SKM-1 treated with dmso at 0.1 percent for 144 hours (cell line): ENCODE measurements around the gene PRRT1B.
A peak's percentile ranks its signal among the peaks of the same experiment; 100 is the strongest.

Experiments
- DNase-seq: peaks from one replicate; lab custom pipeline; 2025; ENCODE audit not compliant: unreplicated experiment; lab: John Stamatoyannopoulos, UW

The PRRT1B gene

GRCh38 chr9:131594906-131595665, 49.8 kb downstream of the PRRT1B start:
- no peak for DNase-seq

GRCh38 chr9:131595696-131596429, 50.5 kb downstream of the PRRT1B start:
- no peak for DNase-seq

DNA sequence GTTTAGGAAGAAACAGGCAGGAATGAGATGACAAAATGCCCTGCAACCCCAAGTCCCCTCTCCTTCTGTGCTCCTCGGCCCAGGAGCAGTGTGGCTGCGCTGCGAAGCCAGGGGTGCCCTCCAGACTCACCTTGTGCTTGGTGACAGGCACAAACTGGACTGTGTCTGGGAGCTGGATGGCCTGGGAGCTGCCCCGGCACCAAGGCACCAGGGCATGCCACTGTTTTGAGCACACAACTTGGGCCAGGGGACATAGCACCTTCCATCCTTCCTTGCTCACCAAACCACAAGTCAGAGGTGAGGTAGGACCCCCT, 51.1 kb downstream of the PRRT1B start:
- DNase-seq: no peak

DNA sequence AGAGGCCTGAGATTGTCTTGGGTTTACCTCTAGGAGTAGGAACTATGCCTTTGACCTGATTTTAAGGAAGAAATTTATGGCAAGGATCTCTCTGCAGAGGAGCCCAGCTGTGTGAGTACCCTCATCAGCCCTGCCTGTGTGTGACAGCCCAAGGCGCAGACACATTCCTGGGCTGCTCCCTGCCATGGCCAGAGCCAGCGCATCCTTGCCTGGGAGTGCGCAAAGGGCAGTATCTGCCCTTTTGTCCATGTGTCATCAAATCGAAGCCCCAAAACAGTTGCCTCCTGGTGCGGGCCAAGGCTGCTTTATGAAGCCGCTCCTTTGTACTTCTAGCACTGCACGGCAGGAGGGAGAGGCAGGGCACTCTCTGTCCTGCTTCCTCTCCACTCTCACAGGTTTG, 51.9 kb downstream of the PRRT1B start:
- no peak for DNase-seq

DNA sequence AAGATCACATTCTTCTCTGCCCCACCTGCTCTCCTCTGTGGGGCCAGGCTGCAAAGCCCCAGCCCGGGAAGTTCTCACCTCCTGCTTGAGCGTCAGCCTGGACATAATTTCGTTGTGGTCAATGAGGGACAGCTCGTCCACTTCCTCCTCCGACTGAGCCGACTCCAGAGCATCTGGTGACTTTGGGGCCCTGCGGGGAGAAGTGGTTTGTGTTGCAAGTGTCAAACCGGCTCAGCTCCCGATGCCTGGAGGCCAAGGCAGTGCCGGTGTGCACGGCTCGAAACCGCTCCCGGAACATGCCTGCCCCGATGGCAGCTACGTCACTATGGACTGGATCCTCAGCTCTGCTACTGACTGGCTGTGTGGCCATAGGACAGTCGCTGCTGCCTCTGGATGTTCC, 52.8 kb downstream of the PRRT1B start:
- DNase-seq: peak; percentile 97

- no peak for DNase-seq
Observed at GRCh38 chr9:131601683-131602181, 56.4 kb downstream of the PRRT1B start.

DNA sequence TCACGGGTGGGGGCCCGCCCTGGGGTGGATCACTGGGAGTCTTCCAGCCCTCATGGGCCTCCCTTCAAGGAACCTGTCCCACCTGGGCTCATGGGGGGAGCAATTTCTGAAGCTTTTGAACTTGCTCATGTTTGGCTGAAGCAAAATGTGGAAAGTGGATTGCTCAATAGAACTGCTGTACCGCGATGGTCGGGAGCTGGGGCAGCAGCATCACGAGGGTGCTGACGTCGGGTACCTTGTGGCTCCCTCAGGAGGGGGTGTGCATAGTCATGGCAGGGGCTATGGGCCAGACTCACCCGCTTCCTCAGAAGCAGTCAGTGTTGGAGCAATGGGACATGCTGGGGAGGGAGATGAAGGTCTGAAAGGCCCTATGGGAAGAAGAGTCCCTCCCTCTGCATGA, 57.9 kb downstream of the PRRT1B start:
- no peak for DNase-seq

DNA sequence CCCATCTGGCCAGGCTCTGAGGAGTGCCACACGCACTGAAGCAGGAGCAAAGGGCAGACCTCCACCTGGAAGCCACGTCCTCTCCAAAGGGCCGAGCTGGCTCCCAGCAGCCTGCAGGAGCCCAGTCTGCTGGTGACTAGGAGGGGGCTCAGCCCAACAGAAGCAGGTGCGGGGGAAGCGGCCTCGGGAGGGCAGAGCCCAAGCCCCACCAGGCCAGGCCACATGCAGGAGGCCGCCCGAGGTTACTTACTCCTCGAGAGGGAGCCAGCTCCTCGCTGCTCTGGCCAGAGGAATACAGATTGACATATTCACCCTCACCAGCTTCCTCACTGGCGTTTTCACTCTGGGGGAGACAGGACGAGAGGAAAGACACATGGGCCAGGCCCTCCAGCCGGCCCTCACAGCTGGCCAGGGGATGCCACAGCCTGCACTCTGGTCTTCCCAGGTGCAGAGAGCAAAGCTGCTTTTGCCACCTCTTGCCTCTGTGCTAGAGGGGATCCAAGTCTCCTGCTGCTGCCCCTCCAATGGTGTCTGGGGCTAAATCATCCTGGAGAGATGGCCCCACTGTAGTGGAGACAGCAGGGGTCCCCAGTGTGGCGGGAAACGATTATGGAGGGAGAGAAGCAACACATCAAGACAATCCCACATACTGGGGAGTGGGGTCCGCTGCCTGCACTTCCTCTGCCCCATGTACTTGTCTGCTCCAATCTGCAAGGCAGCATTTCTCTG, 58.6 kb downstream of the PRRT1B start:
- no peak for DNase-seq

GRCh38 chr9:131605770-131606590, 60.7 kb downstream of the PRRT1B start:
- no peak for DNase-seq

DNA sequence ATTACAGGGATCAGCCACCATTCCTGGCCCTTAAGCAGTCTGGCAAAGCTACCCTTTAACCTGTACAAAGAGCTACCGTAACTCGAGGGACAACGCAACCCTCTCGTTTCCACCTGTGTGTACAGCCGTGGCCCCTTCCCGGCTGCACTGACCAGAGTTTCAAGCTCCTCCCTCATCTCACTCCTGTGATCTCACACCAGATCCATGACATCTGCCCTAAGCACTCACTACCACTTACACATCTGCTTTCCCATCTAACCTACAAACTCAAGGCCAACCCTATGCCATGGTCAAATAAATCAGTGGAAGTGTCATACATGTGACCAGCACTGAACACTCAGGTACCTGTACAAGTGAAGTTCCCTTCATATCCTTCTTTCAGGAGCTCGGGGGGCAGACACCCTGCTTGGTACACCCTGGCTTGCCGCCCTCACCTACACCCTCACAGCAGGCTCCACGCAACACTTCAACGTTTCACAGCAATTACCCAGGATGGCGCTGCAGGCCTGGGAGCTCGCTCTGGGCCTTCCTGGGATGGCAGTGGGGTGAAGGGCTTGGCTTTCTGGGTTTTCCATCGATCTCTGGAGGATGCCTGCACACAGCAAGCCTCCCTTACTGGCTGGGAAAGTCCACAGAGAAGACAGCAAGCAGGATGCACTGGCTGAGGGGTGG, 61.7 kb downstream of the PRRT1B start:
- DNase-seq: no peak

DNA sequence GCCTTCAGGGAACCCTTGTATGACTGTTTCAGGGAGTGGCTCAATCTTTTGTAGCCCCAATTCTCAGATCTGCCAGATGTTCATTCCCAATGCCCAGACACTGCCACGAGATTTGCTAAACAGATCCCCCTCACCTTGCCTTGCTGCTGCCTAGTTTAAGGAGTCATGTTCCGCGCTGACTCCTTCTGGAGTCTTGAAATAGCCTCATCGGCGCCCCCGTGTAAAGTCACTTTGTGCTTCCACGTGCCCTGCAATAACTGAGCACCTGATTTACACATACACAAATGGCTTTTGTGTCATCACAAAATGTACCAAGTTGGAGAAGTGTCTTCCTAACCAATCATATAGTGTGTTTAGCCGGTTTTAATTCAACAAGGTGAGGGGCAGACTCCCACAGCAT, 62.3 kb downstream of the PRRT1B start:
- DNase-seq: no peak

- no peak for DNase-seq
Observed at GRCh38 chr9:131608493-131609037, 63.2 kb downstream of the PRRT1B start.
